Measurements from ENCODE around the gene PLEKHO2.

DNA sequence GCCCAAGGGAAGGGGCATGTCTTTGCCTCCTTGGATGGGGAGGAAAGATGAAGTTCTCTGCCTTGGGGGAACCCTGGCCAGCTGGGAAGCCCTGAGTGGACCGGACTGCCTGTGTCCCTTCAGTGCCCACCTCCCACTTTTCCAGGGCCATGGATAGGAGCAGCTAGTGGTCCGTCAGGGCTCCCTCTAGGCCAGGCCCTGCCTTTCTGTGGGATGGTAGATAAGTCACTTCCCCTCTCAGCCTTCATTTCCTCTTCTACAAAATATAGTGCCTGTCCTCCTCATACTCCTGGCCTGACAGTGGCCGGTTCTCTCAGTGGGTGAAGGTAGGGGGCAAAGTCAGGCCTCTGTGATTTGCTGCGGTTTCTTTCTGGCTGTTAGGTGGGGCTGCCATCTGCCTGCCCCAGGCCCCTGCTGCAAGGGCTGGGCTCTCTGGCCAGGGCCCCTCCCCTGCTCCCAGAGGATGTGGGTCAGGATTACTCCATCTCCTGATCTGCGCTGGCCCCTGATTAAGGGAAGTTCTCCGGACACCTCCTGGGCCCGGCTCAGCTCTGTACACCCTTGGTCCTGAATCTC lies 1.4 kb downstream of the PLEKHO2 start:
- TF ChIP-seq TAF1 (IDR thresholded peaks at IDR 0.05; ENCODE audit: borderline replicate concordance, low read depth, low read length) (no peak), POLR2A (IDR thresholded peaks at IDR 0.05; ENCODE audit: low read depth, low read length) (no peak)
